Activated CD8-positive, alpha-beta memory T cell treated with anti-CD3 and anti-CD28 coated beads, Interleukin-2, amount 10 ng/mL, durations not matched to agents 7 days and 5 days (primary cell): ENCODE measurements around the gene THPO. TPM values are rescaled to one million over a fixed set of nuclear protein-coding genes. Genes with fewer than 3 reads are reported as not detected.

Experiments
- ATAC-seq: fragments of 150-1000 bp; cut with Tn5 transposase; one replicate; pipeline ENCODE4 v1.10.0; 2021; ENCODE audit warnings: moderate library complexity
- CTCF ChIA-PET: fragments of 350-600 bp; sonication (Branson Sonifier 250); formaldehyde crosslinking; loops from one replicate; lab custom pipeline; 2021; ENCODE audit warnings: antibody characterized with exemption; lab: Charles Lee
- DNase-seq: peaks from one replicate; pipeline ENCODE4 v3.0.0-alpha.2; 2020
- H3K27ac Mint-ChIP-seq: one replicate; pipeline ENCODE4 v1.8.0; 2021; ENCODE audit warnings: mild to moderate bottlenecking, mixed read lengths
- H3K27me3 Mint-ChIP-seq: one replicate; pipeline ENCODE4 v1.8.0; 2021; ENCODE audit warnings: mixed read lengths
- H3K36me3 Mint-ChIP-seq: one replicate; pipeline ENCODE4 v1.8.0; 2021; ENCODE audit warnings: mild to moderate bottlenecking, mixed read lengths
- H3K4me1 Mint-ChIP-seq: one replicate; pipeline ENCODE4 v1.8.0; 2021; ENCODE audit warnings: mixed read lengths
- H3K4me3 Mint-ChIP-seq: one replicate; pipeline ENCODE4 v1.8.0; 2021; ENCODE audit warnings: mild to moderate bottlenecking, moderate library complexity, mixed read lengths
- H3K9me3 Mint-ChIP-seq: one replicate; pipeline ENCODE4 v1.8.0; 2022; ENCODE audit warnings: low read depth, mixed read lengths
- total RNA-seq, 2 experiments: library from RNA; stranded (reverse); gene quantifications; one replicate each; pipeline ENCODE4 v1.2.3, GENCODE V29; 2021

Gene THPO
- not detected for total RNA-seq

DNA sequence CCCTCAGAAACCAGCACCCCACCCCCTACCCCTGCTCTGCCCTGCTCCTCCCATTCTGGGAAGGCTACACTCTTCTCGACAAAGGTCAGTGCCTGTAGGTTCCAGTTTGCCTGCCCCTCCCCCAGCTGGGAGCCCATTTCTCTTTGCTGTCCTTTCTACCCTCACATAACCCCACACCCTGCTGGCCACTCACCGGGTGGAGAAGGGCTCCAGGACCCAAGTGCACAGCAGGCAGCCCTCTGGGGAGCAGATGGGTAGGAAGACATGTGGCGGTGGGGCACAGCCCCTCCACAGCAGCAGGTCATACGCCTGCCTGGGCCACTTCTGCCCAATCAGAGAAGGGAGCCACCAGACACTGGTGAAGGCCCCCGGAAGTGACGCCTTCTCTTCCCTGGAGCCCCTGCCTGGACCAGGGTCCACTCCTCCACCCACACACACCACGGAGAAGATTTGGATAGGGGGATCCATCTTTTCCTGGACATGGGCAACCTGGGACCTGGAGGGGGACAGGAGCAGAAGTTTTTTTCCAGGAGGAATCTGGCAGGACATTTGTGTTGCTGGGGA, at the start of gene THPO:
Gene THPO, minus strand, starts transcription at position 326 of the 564 bp plus-strand sequence. CDS start 1,948 bp downstream, outside the sequence.
- Mint-ChIP-seq H3K4me3 (no peak within 1 kb of the TSS), H3K36me3 (no peaks in the 10 kb centered on the region), H3K27ac (no peak within 1 kb of the TSS), H3K4me1 (peaks cover 4% of the 10 kb centered on the region), H3K9me3 (no peaks in the 10 kb centered on the region), H3K27me3 (peaks cover 75% of the 10 kb centered on the region)
- ATAC-seq = no peak
- CTCF ChIA-PET = interaction anchor here (0.7 kb wide), 1 partner anchor 136 kb away, joined by 3 read pairs; no protein-coding TSS in a partner anchor
- DNase-seq = no peak

DNA sequence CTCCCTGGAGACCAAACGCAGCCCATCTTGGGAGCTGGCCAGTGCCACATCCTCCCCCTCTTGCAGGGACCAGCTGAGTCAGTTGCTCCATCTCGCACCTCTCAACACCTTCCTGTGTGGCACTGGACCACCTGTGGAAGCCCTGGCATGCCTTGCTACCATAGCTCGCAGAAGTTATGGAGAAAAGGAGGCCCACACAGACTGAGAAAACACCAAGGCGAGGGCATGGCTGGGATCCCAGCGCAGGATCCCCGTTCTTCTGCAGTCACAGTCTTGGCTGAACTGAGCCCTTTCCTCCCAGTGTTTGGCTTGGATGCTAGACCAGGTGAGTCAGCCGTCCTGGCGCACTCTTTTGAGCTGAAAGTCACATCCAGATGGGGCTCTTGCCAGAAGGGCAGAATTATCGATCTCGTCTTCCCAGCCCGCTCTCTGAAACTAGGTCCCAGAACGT, 48.7 kb upstream of the THPO start:
- DNase-seq (no peak), ATAC-seq (no peak)
- Mint-ChIP-seq H3K27ac (no peak overlapping the region), H3K36me3 (no peaks in the 10 kb centered on the region), H3K4me1 (no peaks in the 10 kb centered on the region), H3K4me3 (no peak overlapping the region), H3K9me3 (no peaks in the 10 kb centered on the region), H3K27me3 (peaks cover 20% of the 10 kb centered on the region)
- CTCF ChIA-PET = no interaction called here

DNA sequence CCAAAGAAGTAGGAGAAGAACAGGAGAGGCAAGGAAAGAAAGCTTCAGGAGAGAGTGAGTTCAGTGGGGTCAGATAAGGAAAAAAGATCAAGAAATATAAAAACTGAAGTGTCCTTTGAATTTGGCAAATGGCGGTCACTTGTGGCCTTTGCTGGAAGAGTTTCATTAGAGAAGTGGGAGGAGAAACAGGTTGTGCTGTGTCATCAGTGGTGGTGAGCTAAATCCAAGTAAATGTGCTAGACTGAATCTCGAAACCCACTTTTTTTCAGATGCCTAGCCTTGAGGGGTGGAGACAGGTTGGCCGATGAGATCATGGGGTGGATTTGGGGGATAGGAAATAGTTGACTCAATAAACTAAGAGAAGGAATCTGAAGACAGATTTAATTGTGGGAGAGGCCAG, 45.6 kb upstream of the THPO start:
- CTCF ChIA-PET = interaction anchor here (1.2 kb wide), 1 partner anchor 90 kb away, joined by 4 read pairs; no protein-coding TSS in a partner anchor
- Mint-ChIP-seq H3K27ac (no peak overlapping the region), H3K4me3 (no peak overlapping the region), H3K9me3 (no peaks in the 10 kb centered on the region), H3K27me3 (peaks cover 20% of the 10 kb centered on the region), H3K36me3 (no peaks in the 10 kb centered on the region), H3K4me1 (no peaks in the 10 kb centered on the region)
- DNase-seq (no peak), ATAC-seq (no peak)

DNA sequence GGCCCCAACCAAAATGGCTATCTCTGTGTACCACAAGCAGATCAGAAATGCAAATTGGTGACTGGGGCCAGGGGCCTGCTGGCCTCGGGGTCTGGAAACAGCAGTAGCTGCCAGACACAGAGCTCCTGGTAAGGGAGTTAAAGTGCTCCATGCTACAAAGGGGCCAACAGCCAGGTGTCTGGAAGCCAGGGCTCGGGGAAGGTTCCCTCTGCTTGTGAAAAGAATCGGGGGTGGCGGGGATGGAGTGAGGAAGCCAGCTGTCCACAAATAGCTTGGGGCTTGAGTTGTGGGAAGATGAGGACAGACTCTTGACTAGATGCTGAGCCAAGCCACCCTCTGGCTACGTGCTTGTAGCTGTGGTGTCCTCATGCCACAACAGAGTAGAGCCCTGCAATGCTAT, 41.2 kb upstream of the THPO start:
- CTCF ChIA-PET = interaction anchor here (2.2 to 6.5 kb wide), 2 partner anchors 94 to 122 kb away, joined by 13 to 50 read pairs; no protein-coding TSS in a partner anchor
- no peaks in the 10 kb centered on the region for H3K36me3 Mint-ChIP-seq
- no peak for DNase-seq
- no peak for ATAC-seq
- H3K27me3 Mint-ChIP-seq = peaks cover 16% of the 10 kb centered on the region
- H3K27ac Mint-ChIP-seq = no peak overlapping the region
- peaks cover 2% of the 10 kb centered on the region for H3K4me1 Mint-ChIP-seq
- H3K9me3 Mint-ChIP-seq = no peaks in the 10 kb centered on the region
- H3K4me3 Mint-ChIP-seq = no peak overlapping the region

DNA sequence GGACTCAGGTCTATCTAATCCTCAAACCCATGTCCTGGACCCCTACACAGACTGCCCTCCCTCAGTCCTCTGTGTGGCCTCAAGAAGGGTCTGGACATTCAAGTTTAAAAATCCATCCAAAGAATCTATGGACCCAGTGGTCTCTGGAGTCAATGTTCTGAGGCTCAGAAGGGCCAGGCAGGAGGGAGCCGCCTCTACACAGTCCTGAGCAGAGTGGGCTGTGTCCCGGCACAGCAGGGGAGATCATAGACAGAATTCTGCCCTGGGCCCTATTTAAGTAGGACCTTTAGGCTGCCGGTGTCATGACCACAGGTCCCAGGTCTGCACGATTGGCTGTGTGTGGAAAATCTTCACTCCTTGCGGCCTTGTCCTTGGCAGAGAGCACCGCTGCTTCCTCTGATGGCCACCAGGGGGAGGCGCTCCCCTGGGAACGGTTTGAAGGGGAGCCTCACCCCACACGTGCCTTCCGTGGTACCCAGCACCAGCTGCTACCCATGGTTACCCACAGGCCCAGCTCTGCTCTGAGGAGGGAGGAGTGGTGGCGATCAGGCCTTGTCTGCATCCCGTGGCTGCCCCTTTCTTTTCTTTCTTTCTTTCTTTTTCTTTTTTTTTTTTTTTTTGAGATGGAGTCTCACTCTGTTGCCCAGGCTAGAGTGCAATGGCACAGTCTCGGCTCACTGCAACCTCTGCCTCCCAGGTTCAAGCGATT, 39.8 kb upstream of the THPO start:
- ATAC-seq (peak; percentile 96), DNase-seq (peak; percentile 72)
- no peaks in the 10 kb centered on the region for H3K36me3 Mint-ChIP-seq
- no peaks in the 10 kb centered on the region for H3K9me3 Mint-ChIP-seq
- peaks cover 6% of the 10 kb centered on the region for H3K27me3 Mint-ChIP-seq
- CTCF ChIA-PET = interaction anchor here (0.6 to 6.5 kb wide), 11 partner anchors 11 to 126 kb away, joined by 3 to 50 read pairs (median 4); no protein-coding TSS in a partner anchor
- H3K4me3 Mint-ChIP-seq = no peak overlapping the region
- H3K27ac Mint-ChIP-seq = no peak overlapping the region
- peaks cover 2% of the 10 kb centered on the region for H3K4me1 Mint-ChIP-seq

DNA sequence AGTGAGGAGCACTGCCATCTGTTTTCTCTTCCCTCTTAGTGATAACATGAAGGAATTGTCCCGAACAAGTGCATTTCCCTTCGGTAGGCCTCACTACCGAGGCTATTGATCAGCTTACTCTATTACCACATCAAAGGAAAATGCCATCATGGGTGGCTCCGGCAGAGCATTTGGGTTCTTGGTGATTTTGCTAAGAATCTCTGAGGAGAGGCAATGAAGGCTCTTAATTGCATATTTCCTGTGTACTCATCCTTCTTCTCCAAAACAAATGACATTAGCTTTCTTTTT, 37.1 kb upstream of the THPO start:
- DNase-seq = no peak
- no peak overlapping the region for H3K27ac Mint-ChIP-seq
- CTCF ChIA-PET = interaction anchor here (6.5 kb wide), 1 partner anchor 98 kb away, joined by 50 read pairs; no protein-coding TSS in a partner anchor
- no peaks in the 10 kb centered on the region for H3K9me3 Mint-ChIP-seq
- peaks cover 4% of the 10 kb centered on the region for H3K27me3 Mint-ChIP-seq
- peaks cover 2% of the 10 kb centered on the region for H3K4me1 Mint-ChIP-seq
- no peaks in the 10 kb centered on the region for H3K36me3 Mint-ChIP-seq
- H3K4me3 Mint-ChIP-seq = no peak overlapping the region
- no peak for ATAC-seq

DNA sequence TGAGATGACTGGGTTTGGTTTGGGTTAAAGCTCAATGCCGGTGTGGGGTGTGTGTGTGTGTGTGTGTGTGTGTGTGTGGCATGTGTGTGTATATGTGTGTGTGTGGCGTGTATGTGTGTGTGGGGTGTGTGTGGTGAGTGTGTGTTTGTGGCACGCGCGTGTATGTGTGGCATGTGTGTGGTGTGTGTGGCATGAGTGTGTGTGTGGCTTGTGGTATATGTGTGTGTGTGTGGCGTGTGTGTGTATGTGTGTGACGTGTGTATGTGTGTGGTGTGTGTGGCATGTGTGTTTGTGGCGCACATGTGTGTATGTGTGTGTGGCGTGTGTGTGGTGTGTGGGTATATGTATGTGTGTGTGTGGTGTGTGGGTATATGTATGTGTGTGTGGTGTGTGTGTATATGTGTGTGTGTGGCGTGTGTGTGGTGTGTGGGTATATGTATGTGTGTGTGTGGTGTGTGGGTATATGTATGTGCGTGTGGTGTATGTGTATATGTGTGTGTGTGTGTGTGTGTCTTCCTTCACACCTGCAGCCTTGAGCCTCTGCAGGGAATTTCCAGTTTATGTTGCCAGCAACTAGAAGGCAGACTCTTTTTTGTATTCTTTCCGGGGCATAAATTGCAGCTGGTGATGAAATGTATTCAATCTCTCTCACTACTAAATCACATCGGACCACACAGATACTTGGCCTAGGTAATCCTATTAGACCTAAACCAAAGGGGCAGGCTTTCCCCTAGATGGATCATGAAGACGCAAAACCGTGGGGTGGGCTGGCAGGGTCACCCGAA, 36.6 kb upstream of the THPO start:
- Mint-ChIP-seq H3K4me3 (no peak overlapping the region), H3K27ac (no peak overlapping the region), H3K4me1 (peaks cover 2% of the 10 kb centered on the region), H3K9me3 (no peaks in the 10 kb centered on the region), H3K27me3 (no peaks in the 10 kb centered on the region), H3K36me3 (no peaks in the 10 kb centered on the region)
- CTCF ChIA-PET = interaction anchor here (0.9 to 6.5 kb wide), 4 partner anchors 43 to 128 kb away, joined by 3 to 50 read pairs (median 4); no protein-coding TSS in a partner anchor
- DNase-seq = no peak
- ATAC-seq = no peak

DNA sequence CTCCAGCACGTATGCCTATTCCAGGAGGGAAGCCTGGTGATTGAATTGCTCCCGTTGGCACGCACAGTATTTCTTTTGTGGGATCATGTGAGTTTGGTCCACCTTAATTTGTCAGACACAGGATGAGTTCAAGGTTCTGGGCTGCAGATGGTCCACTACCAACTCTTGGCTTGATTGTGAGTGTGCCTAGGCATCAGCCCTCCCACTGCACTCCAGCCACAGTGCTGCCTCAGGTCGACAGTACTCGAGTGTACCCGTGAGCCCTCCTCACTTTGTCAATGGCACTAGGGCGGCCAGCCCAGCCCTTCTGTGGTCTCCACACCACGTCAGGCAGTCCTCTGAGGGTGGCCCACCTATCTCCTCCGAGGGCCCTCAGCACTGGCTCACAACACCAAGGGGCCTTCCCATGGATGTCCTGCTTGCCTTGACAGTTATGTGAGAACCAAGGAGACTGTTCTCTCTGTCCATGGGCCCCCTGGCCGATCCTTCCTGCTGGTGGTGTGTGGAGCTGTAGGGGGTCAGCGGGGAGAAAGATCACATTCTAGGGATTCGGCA, 32.0 kb upstream of the THPO start:
- ATAC-seq (no peak), DNase-seq (no peak)
- Mint-ChIP-seq H3K4me3 (no peak overlapping the region), H3K4me1 (no peaks in the 10 kb centered on the region), H3K27me3 (no peaks in the 10 kb centered on the region), H3K9me3 (no peaks in the 10 kb centered on the region), H3K36me3 (no peaks in the 10 kb centered on the region), H3K27ac (no peak overlapping the region)
- CTCF ChIA-PET = interaction anchor here (1.4 kb wide), 1 partner anchor 25 kb away, joined by 3 read pairs; no protein-coding TSS in a partner anchor

DNA sequence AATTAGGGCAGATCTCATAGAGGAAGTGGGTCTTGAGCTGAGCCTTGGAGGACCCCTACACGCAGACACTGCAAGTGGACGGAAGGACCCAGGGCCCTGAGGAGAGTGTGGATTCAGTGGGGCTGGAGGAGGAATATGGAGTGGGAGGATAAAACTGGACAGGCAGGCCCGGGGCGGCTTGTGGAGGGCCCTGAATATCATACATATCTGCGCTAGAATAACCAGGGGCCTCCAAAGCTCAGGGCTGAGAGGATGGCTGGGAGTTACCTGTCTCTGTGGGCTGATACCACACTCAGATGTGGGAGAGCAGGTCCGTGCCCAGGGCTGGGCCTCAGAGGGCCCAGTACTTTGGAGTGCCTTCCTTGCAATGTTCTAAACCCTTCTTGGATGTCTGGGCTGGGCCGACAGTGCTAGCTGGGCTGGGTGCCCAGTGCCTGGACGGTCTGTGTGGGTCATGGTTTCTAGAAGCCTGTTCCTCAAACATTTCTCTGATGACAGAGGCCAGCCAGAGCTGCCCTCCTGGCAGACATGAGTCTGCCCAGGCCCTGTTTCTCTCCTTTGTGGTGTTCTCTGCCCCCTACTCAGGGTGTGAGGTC, 31.4 kb upstream of the THPO start:
- H3K4me1 Mint-ChIP-seq = no peaks in the 10 kb centered on the region
- H3K27me3 Mint-ChIP-seq = peaks cover 2% of the 10 kb centered on the region
- no peak overlapping the region for H3K27ac Mint-ChIP-seq
- CTCF ChIA-PET = interaction anchor here (1.4 kb wide), 1 partner anchor 24 kb away, joined by 3 read pairs; no protein-coding TSS in a partner anchor
- H3K36me3 Mint-ChIP-seq = no peaks in the 10 kb centered on the region
- no peak for DNase-seq
- no peak overlapping the region for H3K4me3 Mint-ChIP-seq
- H3K9me3 Mint-ChIP-seq = no peaks in the 10 kb centered on the region
- ATAC-seq = no peak

DNA sequence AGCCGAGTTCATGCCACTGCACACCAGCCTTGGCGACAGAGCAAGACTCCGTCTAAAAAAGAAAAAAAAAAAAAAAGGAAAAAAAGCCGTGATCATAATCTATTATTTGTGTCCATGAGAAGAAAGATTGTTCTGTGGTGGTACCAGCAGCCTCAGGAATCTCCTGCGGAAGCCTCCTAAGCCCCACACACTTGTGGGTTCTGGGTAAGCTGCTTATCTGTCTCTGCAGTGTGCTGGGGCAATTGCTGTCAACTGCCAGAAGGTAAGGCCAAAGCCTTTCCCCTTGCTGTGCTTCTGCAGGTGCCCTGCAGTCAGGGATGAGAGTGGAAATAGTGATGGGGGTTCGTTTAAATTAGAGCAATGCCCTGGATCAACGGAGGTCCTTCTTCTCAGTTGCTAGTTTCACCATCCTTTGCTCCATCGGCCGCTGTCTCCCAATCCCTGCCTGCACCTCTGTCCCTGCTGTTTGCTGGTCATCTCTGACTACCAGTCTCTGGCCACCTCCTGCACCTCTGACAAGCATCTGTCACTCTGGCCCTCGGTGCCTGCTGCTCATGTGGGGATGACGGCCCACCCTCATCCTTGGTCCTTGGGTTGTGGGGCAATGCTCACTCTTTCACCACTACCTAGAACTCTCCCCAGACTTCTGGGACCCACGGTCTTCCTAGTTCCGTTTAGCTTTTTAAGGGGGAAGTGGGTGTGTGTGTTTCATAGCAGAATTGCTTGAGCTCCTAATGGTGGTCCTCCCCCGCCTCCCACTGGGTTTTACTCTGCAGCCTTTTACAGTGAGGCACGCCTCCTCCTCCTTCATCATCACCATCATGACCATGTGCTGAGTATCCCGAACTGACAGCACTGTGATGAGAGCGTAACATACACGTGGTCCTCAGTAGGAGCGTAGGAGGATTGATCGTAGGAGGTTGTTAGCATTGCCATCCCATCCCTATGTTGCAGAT, 27.3 kb upstream of the THPO start:
- no peak for ATAC-seq
- H3K4me3 Mint-ChIP-seq = no peak overlapping the region
- CTCF ChIA-PET = interaction anchor here (1.8 kb wide), 1 partner anchor 108 kb away, joined by 6 read pairs; no protein-coding TSS in a partner anchor
- H3K27ac Mint-ChIP-seq = no peak overlapping the region
- peaks cover 24% of the 10 kb centered on the region for H3K27me3 Mint-ChIP-seq
- no peaks in the 10 kb centered on the region for H3K9me3 Mint-ChIP-seq
- no peak for DNase-seq
- no peaks in the 10 kb centered on the region for H3K36me3 Mint-ChIP-seq
- H3K4me1 Mint-ChIP-seq = no peaks in the 10 kb centered on the region

DNA sequence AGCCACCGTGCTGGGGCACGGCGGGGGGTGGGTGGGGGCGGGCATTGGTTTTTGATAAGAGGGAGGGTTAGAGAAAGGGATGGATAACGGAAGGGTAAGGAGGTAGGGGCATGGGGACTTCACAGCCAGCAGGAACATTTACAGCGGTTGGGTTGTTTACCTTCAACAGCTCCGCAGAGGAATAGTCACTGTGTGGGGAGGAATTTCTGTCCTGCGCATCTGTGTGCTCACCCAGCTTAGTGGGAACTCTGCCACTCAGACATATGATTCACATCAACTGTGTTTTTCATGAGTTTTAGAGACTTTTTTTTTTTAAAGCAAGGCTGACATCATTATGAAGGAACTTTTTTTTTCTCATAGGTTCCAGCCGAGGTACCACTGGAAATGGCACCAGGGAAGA, 21.4 kb upstream of the THPO start:
- CTCF ChIA-PET = no interaction called here
- no peaks in the 10 kb centered on the region for H3K36me3 Mint-ChIP-seq

DNA sequence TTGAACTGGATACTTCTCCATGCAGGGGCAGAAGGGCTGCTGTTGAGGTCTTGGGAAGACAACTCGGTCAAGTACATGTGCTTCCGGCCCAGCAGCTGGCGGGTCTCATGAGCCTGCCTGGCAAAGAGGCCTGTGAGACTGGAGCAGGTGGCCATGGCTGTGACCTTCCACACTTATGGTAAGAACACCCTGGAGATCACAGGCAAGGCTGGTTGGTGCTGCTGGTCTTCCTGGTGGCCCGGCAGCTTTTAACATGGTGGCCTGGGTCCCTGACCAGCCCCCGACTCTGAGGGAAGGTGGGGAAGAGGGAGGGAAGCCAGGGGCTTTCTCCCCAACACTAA, 17.3 kb upstream of the THPO start:
- H3K4me1 Mint-ChIP-seq = no peaks in the 10 kb centered on the region

More for the DNA sequence above, 21.4 kb upstream of the THPO start:
- Mint-ChIP-seq H3K27me3 (peaks cover 41% of the 10 kb centered on the region), H3K27ac (no peak overlapping the region), H3K4me3 (no peak overlapping the region), H3K9me3 (no peaks in the 10 kb centered on the region), H3K4me1 (no peaks in the 10 kb centered on the region)
- no peak for ATAC-seq
- DNase-seq = no peak

More for the DNA sequence above, 17.3 kb upstream of the THPO start:
- DNase-seq = no peak
- Mint-ChIP-seq H3K9me3 (no peaks in the 10 kb centered on the region), H3K4me3 (no peak overlapping the region), H3K27me3 (peaks cover 26% of the 10 kb centered on the region), H3K27ac (no peak overlapping the region), H3K36me3 (no peaks in the 10 kb centered on the region)
- CTCF ChIA-PET = interaction anchor here (2.1 kb wide), 1 partner anchor 23 kb away, joined by 6 read pairs; no protein-coding TSS in a partner anchor
- ATAC-seq = no peak
